Kidney (tissue), 14 donors: Measurements from ENCODE around the gene ZSWIM5. TPM values are rescaled to one million over a fixed set of nuclear protein-coding genes. Genes with fewer than 3 reads are reported as not detected.

ENCODE experiments used
- DNase-seq, 5 donors: peaks; one replicate each; pipeline ENCODE4 v3.0.0-alpha.2; 2013 to 2020
- FAIRE-seq: peaks from 2 replicates; lab custom pipeline; 2012; peaks lifted over from hg19 to GRCh38; lab: Jason Lieb, UNC
- H3K27ac ChIP-seq, 2 donors: one replicate each; pipeline ENCODE4 v1.7.0; 2013; ENCODE audit warnings: low read depth in 2 of 2, low read length in 2 of 2, inconsistent platforms in 1 of 2
- H3K27me3 ChIP-seq: one replicate; pipeline ENCODE4 v1.7.1; 2013; ENCODE audit warnings: low read length, inconsistent platforms; ENCODE audit not compliant: control insufficient read depth, insufficient read depth
- H3K36me3 ChIP-seq, 3 donors: one replicate each; pipeline versions ENCODE4 v1.7.0 to v1.7.1; 2013; ENCODE audit warnings: low read length in 3 of 3, control low read depth in 1 of 3, inconsistent platforms in 1 of 3; ENCODE audit not compliant: insufficient read depth in 3 of 3, control insufficient read depth in 2 of 3
- H3K4me1 ChIP-seq, 3 donors: one replicate each; pipeline versions ENCODE4 v1.7.0 to v1.7.1; 2013; ENCODE audit warnings: low read length in 3 of 3, inconsistent platforms in 1 of 3, low read depth in 1 of 3; ENCODE audit not compliant: control insufficient read depth in 2 of 3, insufficient read depth in 2 of 3
- H3K4me3 ChIP-seq, 3 donors: one replicate each; pipeline versions ENCODE4 v1.7.0 to v1.8.1; 2013; ENCODE audit warnings: low read length in 3 of 3, control low read depth in 1 of 3, inconsistent platforms in 1 of 3
- H3K9ac ChIP-seq, 3 donors: one replicate each; pipeline versions ENCODE4 v1.7.0 to v1.7.1; 2013; ENCODE audit warnings: low read length in 3 of 3, control low read depth in 1 of 3, inconsistent platforms in 1 of 3
- H3K9me3 ChIP-seq, 3 donors: one replicate each; pipeline versions ENCODE4 v1.7.0 to v1.7.1; 2013; ENCODE audit warnings: low read length in 3 of 3, control low read depth in 1 of 3, inconsistent platforms in 1 of 3; ENCODE audit not compliant: control insufficient read depth in 2 of 3, insufficient read depth in 1 of 3
- intact Hi-C: fragments of 100-400 bp; cut with DNase I; formaldehyde crosslinking; loops from one replicate; pipeline ENCODE4 v1.11.1; 2022
- polyA plus RNA-seq: library from polyadenylated mRNA; stranded (reverse); fragments of 350-450 nt; fragmentation: Illumina TruSeq; extraction: RNeasy Lipid Tissue Mini Kit (QIAGEN cat#74804); gene quantifications from one replicate; pipeline ENCODE4 v1.2.3, GENCODE V29; 2014; ENCODE audit warnings: low read depth, low replicate concordance; ENCODE audit not compliant: insufficient read depth
- total RNA-seq: library from RNA; stranded (reverse); fragmentation: NEBNext Ultra II Directional; extraction: Animal tissue kit (Norgen Biotek cat#: 25700); gene quantifications from one replicate; pipeline ENCODE4 v1.2.1, GENCODE V29; 2021
- TF ChIP-seq, protein P1 (sequence below): IDR thresholded peaks from 3 replicates; pipeline ENCODE4 v1.5.1; 2012; ENCODE audit warnings: mild to moderate bottlenecking, moderate library complexity, borderline replicate concordance; ENCODE audit not compliant: insufficient read depth; ENCODE audit errors: extremely low read depth
- donor health status: control.
- donor health status: control.
- donor health status: control.
- donor health status: control.
- donor health status: control.
- donor health status: DM: yes; HTN: yes; CAD: no.
- donor health status: Normal renal cell carcinoma (clear cell type).

Gene ZSWIM5
- total and polyA plus RNA-seq, 2 donors from 2014 or later = 1.9 to 4.8 TPM

- Histone ChIP-seq H3K4me1 (peaks cover 6 to 20% (median 10%) of the 10 kb centered on the region in 3 donors), H3K27me3 (no peaks in the 10 kb centered on the region), H3K9ac (no peak overlapping the region), H3K4me3 (no peak overlapping the region), H3K27ac (no peak overlapping the region), H3K9me3 (no peaks in the 10 kb centered on the region), H3K36me3 (peaks cover 12 to 57% (median 51%) of the 10 kb centered on the region in 3 donors)
- DNase-seq (no peak), FAIRE-seq (no peak)
- TF ChIP-seq, protein P1, sequence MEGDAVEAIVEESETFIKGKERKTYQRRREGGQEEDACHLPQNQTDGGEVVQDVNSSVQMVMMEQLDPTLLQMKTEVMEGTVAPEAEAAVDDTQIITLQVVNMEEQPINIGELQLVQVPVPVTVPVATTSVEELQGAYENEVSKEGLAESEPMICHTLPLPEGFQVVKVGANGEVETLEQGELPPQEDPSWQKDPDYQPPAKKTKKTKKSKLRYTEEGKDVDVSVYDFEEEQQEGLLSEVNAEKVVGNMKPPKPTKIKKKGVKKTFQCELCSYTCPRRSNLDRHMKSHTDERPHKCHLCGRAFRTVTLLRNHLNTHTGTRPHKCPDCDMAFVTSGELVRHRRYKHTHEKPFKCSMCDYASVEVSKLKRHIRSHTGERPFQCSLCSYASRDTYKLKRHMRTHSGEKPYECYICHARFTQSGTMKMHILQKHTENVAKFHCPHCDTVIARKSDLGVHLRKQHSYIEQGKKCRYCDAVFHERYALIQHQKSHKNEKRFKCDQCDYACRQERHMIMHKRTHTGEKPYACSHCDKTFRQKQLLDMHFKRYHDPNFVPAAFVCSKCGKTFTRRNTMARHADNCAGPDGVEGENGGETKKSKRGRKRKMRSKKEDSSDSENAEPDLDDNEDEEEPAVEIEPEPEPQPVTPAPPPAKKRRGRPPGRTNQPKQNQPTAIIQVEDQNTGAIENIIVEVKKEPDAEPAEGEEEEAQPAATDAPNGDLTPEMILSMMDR = no peak
- intact Hi-C loops = no loop called here
These were observed 199.1 kb downstream of the ZSWIM5 start for GRCh38 chr1:45007311-45007710.

DNA sequence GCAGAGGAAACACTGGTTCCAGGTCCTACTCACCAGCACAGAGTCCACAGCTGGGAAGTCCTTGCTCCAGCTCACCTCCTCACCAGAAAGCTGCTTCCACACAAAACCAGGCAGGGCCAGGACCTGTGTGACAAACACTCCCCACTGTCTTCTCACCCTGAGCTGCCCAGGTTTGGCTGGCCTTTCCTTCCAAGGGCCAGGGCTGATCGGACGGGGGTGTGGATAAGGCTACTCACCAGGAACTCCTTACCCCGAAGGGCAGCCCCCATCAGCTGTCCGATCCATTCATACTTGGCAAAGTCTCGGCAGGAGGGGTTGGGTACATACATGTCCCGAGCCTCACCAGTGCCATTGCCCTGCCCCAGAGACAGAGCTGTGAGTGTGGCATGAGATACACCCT lies 200.6 kb downstream of the ZSWIM5 start:
- H3K9ac ChIP-seq = no peak overlapping the region
- H3K27ac ChIP-seq = no peak overlapping the region
- H3K9me3 ChIP-seq = no peaks in the 10 kb centered on the region
- no peak overlapping the region for H3K4me3 ChIP-seq
- peaks cover 0 to 13% (median 3%) of the 10 kb centered on the region in 3 donors for H3K4me1 ChIP-seq
- TF ChIP-seq, protein P1 = no peak
- H3K27me3 ChIP-seq = no peaks in the 10 kb centered on the region
- peaks cover 12 to 57% (median 51%) of the 10 kb centered on the region in 3 donors for H3K36me3 ChIP-seq
- no peak for FAIRE-seq
- intact Hi-C loops = no loop called here
- no peak for DNase-seq

- H3K9ac ChIP-seq = no peak overlapping the region
- peaks cover 10 to 55% (median 49%) of the 10 kb centered on the region in 3 donors for H3K36me3 ChIP-seq
- FAIRE-seq = no peak
- H3K27ac ChIP-seq = no peak overlapping the region
- H3K4me3 ChIP-seq = no peak overlapping the region
- no peaks in the 10 kb centered on the region for H3K27me3 ChIP-seq
- TF ChIP-seq, protein P1 = no peak
- no peak for DNase-seq
- intact Hi-C loops = no loop called here
- H3K9me3 ChIP-seq = no peaks in the 10 kb centered on the region
- H3K4me1 ChIP-seq = peaks cover 0 to 2% (median 0%) of the 10 kb centered on the region in 3 donors
These were observed 202.0 kb downstream of the ZSWIM5 start for GRCh38 chr1:45004281-45004920.
